ENCODE results near the gene HOXB5.

Gene HOXB5

DNA sequence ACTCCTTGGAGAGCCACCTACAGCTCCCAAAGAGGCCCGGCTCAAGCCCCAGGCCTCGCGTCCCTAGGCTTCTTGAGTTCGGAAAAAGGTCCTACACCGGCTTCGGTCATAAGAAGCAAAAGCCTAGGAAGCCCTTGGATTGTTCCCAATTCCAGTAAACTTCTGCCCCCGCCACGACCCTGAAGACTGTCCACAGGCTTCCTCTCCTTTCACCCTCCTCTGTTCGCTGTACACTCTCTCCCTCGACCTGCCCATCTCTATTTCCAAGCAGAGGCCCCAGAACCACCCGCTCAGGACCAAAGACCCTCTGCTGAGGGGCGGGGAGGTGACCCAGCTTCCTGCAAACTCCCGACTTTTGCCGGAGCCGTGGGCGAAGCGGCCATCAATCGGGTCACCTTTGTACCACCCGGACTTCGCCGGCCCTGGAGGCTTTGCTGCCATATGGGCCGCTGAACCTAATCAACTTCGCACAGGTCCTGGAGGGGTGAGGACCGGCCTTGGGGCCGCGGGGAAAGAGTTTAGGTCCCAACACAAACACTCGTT is 51.4 kb downstream of the HOXB5 start:
- peaks cover 93% of the 10 kb centered on the region for H3K27me3 ChIP-seq (ENCODE audit: insufficient read depth, low read depth, severe bottlenecking)
- no peak overlapping the region for H3K27ac ChIP-seq
- peaks cover 11% of the 10 kb centered on the region for H3K9me3 ChIP-seq (ENCODE audit: severe bottlenecking)
- TF ChIP-seq CTCF (IDR thresholded peaks at IDR 0.05; ENCODE audit: low read depth, low read length): no peak
- no peak for DNase-seq
- H3K4me3 ChIP-seq (ENCODE audit: low read depth, low read length): no peak overlapping the region
- H3K36me3 ChIP-seq: no peaks in the 10 kb centered on the region

GRCh38 chr17:48541577-48542113 is 51.9 kb downstream of the HOXB5 start:
- Histone ChIP-seq H3K36me3 (no peaks in the 10 kb centered on the region), H3K27ac (no peak overlapping the region), H3K9me3 (ENCODE audit: severe bottlenecking) (peaks cover 13% of the 10 kb centered on the region), H3K27me3 (ENCODE audit: insufficient read depth, low read depth, severe bottlenecking) (peaks cover 93% of the 10 kb centered on the region), H3K4me3 (ENCODE audit: low read depth, low read length) (no peak overlapping the region)
- no peak for TF ChIP-seq CTCF (IDR thresholded peaks at IDR 0.05; ENCODE audit: low read depth, low read length)
- no peak for DNase-seq

All from WERI-Rb-1 (cell line).